Ishikawa (cell line): Measurements from ENCODE around the gene REV1.

ENCODE experiments used
- CEBPB ChIP-seq: IDR thresholded peaks from 2 replicates; pipeline ENCODE4 v1.6.1; 2012
- MAX ChIP-seq: IDR thresholded peaks from 2 replicates; pipeline ENCODE4 v1.6.1; 2012
- RAD21 ChIP-seq: IDR thresholded peaks from 2 replicates; pipeline ENCODE4 v1.6.1; 2012; ENCODE audit warnings: low read depth

- no peak for TF ChIP-seq CEBPB
- TF ChIP-seq MAX: no peak
- no peak for TF ChIP-seq RAD21
Observed at GRCh38 chr2:99458529-99458928, 31.3 kb downstream of the REV1 start.
